Vagina (tissue), 2 donors: ENCODE data around the gene IQSEC2.

ENCODE experiments used
- POLR2A ChIP-seq, 2 donors: fragments of 450-650 bp; IDR thresholded peaks; one replicate each; pipeline ENCODE4 v1.6.1; 2017; ENCODE audit warnings: antibody characterized with exemption in 2 of 2, mild to moderate bottlenecking in 2 of 2, moderate library complexity in 2 of 2
- POLR2AphosphoS5 ChIP-seq, 2 donors: sonication (generic); formaldehyde crosslinking; IDR thresholded peaks; one replicate each; pipeline ENCODE4 v1.9.0; 2017; ENCODE audit warnings: antibody characterized with exemption in 2 of 2, mild to moderate bottlenecking in 2 of 2, low read depth in 1 of 2; ENCODE audit not compliant: insufficient read depth in 1 of 2
- TF ChIP-seq, protein P1 (sequence below), 3 experiments: fragments of 450-650 bp in 2 of 3; fragments of 200-600 bp in 1 of 3; sonication (generic) in 1 of 3; IDR thresholded peaks; one replicate each; pipeline ENCODE4 v1.5.1; 2017 to 2019; ENCODE audit warnings: antibody characterized with exemption in 3 of 3, mild to moderate bottlenecking in 2 of 3, moderate library complexity in 2 of 3

DNA sequence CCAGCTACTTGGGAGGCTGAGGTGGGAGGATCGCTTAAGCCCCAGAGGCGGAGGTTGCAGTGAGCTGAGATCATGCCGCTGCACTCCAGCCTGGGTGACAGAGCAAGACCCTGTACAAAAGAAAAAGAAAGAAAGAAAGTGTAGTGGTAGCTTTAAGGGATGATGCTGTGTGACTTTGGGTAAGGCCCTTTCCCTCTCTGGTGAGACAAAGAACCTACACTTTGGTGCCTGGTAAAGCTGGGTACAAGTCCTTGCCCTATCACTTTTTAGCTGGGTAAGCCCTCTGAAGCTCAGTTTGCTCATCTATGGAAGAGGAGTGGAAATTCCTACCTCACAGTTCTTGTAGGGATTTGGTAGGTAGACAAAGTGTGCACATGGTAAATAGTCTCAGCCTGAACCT lies 1.7 kb upstream of the IQSEC2 start:
- TF ChIP-seq, protein P1, sequence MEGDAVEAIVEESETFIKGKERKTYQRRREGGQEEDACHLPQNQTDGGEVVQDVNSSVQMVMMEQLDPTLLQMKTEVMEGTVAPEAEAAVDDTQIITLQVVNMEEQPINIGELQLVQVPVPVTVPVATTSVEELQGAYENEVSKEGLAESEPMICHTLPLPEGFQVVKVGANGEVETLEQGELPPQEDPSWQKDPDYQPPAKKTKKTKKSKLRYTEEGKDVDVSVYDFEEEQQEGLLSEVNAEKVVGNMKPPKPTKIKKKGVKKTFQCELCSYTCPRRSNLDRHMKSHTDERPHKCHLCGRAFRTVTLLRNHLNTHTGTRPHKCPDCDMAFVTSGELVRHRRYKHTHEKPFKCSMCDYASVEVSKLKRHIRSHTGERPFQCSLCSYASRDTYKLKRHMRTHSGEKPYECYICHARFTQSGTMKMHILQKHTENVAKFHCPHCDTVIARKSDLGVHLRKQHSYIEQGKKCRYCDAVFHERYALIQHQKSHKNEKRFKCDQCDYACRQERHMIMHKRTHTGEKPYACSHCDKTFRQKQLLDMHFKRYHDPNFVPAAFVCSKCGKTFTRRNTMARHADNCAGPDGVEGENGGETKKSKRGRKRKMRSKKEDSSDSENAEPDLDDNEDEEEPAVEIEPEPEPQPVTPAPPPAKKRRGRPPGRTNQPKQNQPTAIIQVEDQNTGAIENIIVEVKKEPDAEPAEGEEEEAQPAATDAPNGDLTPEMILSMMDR (IDR thresholded peaks at IDR 0.05) = no peak
- no peak for TF ChIP-seq POLR2A (IDR thresholded peaks at IDR 0.05)
- TF ChIP-seq POLR2AphosphoS5 (IDR thresholded peaks at IDR 0.05; ENCODE audit: insufficient read depth in 1 of 2, low read depth in 1 of 2) = no peak
